MV-4-11 (cell line): ENCODE data around the gene MRPS11.
A peak's percentile ranks its signal among the peaks of the same experiment; 100 is the strongest.
"Not testable (repeated sequence)": the region's sequence is repeated elsewhere in the genome, so short reads cannot be mapped to it uniquely, and the experiment has no call there.

ENCODE experiments used
- DNase-seq: peaks from one replicate; lab custom pipeline; 2025; lab: John Stamatoyannopoulos, UW

MRPS11 gene

GRCh38 chr15:88454867-88455810, 12.4 kb upstream of the MRPS11 start:
- peak; percentile 72 for DNase-seq

GRCh38 chr15:88456733-88457132, 10.8 kb upstream of the MRPS11 start:
- no peak for DNase-seq

- DNase-seq: no peak
Observed at GRCh38 chr15:88463870-88464532, 3.5 kb upstream of the MRPS11 start.

GRCh38 chr15:88465633-88466224, 1.8 kb upstream of the MRPS11 start:
- peak; percentile 77 for DNase-seq

- DNase-seq: peak; percentile 18
Observed at GRCh38 chr15:88467935-88468528, 524 bp downstream of the MRPS11 start.

- not testable (repeated sequence) for DNase-seq
Observed at GRCh38 chr15:88468721-88469120, 1.2 kb downstream of the MRPS11 start.

GRCh38 chr15:88469321-88469720, 1.8 kb downstream of the MRPS11 start:
- DNase-seq: peak; percentile 25

GRCh38 chr15:88470625-88471372, 3.3 kb downstream of the MRPS11 start:
- DNase-seq: peak; percentile 30

GRCh38 chr15:88472225-88472624, 4.7 kb downstream of the MRPS11 start:
- no peak for DNase-seq

- not testable (repeated sequence) for DNase-seq
Observed at GRCh38 chr15:88473661-88474293, 6.3 kb downstream of the MRPS11 start.

GRCh38 chr15:88476635-88477060, 9.1 kb downstream of the MRPS11 start:
- peak; percentile 52 for DNase-seq

GRCh38 chr15:88477126-88477525, 9.6 kb downstream of the MRPS11 start:
- no peak for DNase-seq

- DNase-seq: no peak
Observed at GRCh38 chr15:88477904-88478303, 10.4 kb downstream of the MRPS11 start.

GRCh38 chr15:88479169-88479568, 11.7 kb downstream of the MRPS11 start:
- no peak for DNase-seq

- no peak for DNase-seq
Observed at GRCh38 chr15:88480981-88481380, 13.5 kb downstream of the MRPS11 start.

GRCh38 chr15:88482263-88482662, 14.8 kb downstream of the MRPS11 start:
- peak; percentile 47 for DNase-seq

- peak; percentile 76 for DNase-seq
Observed at GRCh38 chr15:88484682-88485331, 17.3 kb downstream of the MRPS11 start.

- no peak for DNase-seq
Observed at GRCh38 chr15:88487178-88487795, 19.8 kb downstream of the MRPS11 start.

- peak; percentile 33 for DNase-seq
Observed at GRCh38 chr15:88487796-88488523, 20.5 kb downstream of the MRPS11 start.
